ENCODE measurements around the gene ZDHHC3. TPM values are rescaled to one million over a fixed set of nuclear protein-coding genes. Genes with fewer than 3 reads are reported as not detected.
A peak's percentile ranks its signal among the peaks of the same experiment; 100 is the strongest.

The ZDHHC3 gene
- total RNA-seq, 5 donors from 2014 or later (not counting 1 experiment from before 2014, with no cell fraction given) = 38.8 to 53.9 (median 44.5) TPM

GRCh38 chr3:44918087-44918486, 57.9 kb downstream of the ZDHHC3 start:
- H3K4me1 Mint-ChIP-seq = no peaks in the 10 kb centered on the region
- ATAC-seq (replicated peaks in 1 of 4) (no peak), DNase-seq (no peak)
- H3K36me3 Mint-ChIP-seq = peaks cover 31% of the 10 kb centered on the region
- no CpG with 5 or more reads among the region's 12 CpGs for WGBS (ENCODE audit: insufficient coverage)
- no peaks in the 10 kb centered on the region for H3K4me1 ChIP-seq (ENCODE audit: control insufficient read depth in 1 of 2, extremely low read depth in 1 of 2, insufficient read depth in 2 of 2, low read length in 2 of 2)
- H3K9me3 Mint-ChIP-seq = no peaks in the 10 kb centered on the region
- H3K27ac Mint-ChIP-seq = no peak overlapping the region
- no peak overlapping the region for H3K4me3 Mint-ChIP-seq
- CTCF ChIA-PET = interaction anchor here in 1 of 2 donors (1.4 kb wide), 1 partner anchor 388 kb away, joined by 4 read pairs; no protein-coding TSS in a partner anchor
- no peaks in the 10 kb centered on the region for H3K27me3 ChIP-seq (replicated peaks in 1 of 2; ENCODE audit: control insufficient read depth in 2 of 2, extremely low read depth in 1 of 2, insufficient read depth in 2 of 2, low read length in 1 of 2)
- no peak overlapping the region for H3K27ac ChIP-seq (ENCODE audit: low read length)
- H3K27me3 Mint-ChIP-seq = no peaks in the 10 kb centered on the region
- peaks cover 7 to 23% of the 10 kb centered on the region in 2 donors for H3K36me3 ChIP-seq (ENCODE audit: control insufficient read depth in 2 of 2, extremely low read depth in 1 of 2, insufficient read depth in 1 of 2, low read length in 1 of 2)
- no peak overlapping the region for H3K4me3 ChIP-seq (ENCODE audit: control insufficient read depth in 1 of 2, extremely low read depth in 1 of 2, low read length in 1 of 2)
- POLR2A ChIA-PET = no interaction called here
- no peaks in the 10 kb centered on the region for H3K9me3 ChIP-seq

DNA sequence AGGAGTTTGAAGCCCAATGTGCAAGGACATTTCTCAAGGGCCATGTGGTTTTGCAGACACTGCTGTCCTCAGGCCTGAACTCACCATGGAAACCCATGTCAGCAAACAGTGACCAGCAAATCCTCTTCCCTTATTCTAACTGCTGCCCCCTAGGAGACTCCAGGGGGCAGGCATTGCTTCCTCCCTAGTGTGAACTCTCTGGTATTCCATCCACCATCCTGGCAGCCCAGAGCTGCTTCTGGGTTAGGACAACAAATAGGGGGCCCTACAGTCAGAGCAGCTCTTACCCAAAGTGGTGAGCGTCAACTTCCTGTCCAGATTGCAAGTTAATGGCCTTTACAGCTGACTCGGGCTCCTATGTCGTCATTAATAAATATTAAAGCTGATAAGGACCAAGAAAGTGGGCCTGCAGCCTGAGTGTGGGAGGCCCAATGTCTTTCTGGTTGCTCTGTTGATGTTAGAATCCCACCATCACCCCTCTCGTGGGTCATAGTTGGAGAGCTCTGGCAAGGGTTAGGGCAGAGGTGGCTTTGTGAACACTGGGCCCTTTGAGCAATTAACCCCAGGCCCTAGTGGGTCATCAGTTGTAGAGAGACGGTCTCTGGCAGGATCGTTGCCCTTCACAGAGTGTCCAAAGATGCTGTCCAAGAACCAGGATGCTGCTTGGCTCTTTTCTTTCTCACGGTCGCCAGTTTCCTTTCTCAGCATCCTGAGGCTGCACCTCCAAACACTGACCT, 60.1 kb downstream of the ZDHHC3 start:
- ATAC-seq (replicated peaks in 1 of 4) (no peak), DNase-seq (no peak)
- Mint-ChIP-seq H3K4me1 (no peaks in the 10 kb centered on the region), H3K27me3 (peaks cover 3 to 8% of the 10 kb centered on the region in 2 donors), H3K27ac (peak overlapping the region in 1 of 2 donors; percentile 52), H3K4me3 (no peak overlapping the region), H3K36me3 (peaks cover 14% of the 10 kb centered on the region), H3K9me3 (no peaks in the 10 kb centered on the region)
- no peak overlapping the region for H3K27ac ChIP-seq (ENCODE audit: low read length)
- ChIA-PET POLR2A (no interaction called here), CTCF (no interaction called here)
- no peak overlapping the region for H3K4me3 ChIP-seq (ENCODE audit: control insufficient read depth in 1 of 2, extremely low read depth in 1 of 2, low read length in 1 of 2)
- peaks cover 4 to 5% of the 10 kb centered on the region in 2 donors for H3K36me3 ChIP-seq (ENCODE audit: control insufficient read depth in 2 of 2, extremely low read depth in 1 of 2, insufficient read depth in 1 of 2, low read length in 1 of 2)
- H3K9me3 ChIP-seq = no peaks in the 10 kb centered on the region
- no peaks in the 10 kb centered on the region for H3K4me1 ChIP-seq (ENCODE audit: control insufficient read depth in 1 of 2, extremely low read depth in 1 of 2, insufficient read depth in 2 of 2, low read length in 2 of 2)
- 96% methylated on average over 5 of the region's 8 CpGs for WGBS (ENCODE audit: insufficient coverage)
- no peaks in the 10 kb centered on the region for H3K27me3 ChIP-seq (replicated peaks in 1 of 2; ENCODE audit: control insufficient read depth in 2 of 2, extremely low read depth in 1 of 2, insufficient read depth in 2 of 2, low read length in 1 of 2)

GRCh38 chr3:44914936-44915335, 61.0 kb downstream of the ZDHHC3 start:
- Mint-ChIP-seq H3K9me3 (peaks cover 0 to 4% (median 0%) of the 10 kb centered on the region in 3 donors), H3K4me1 (no peaks in the 10 kb centered on the region), H3K27me3 (peaks cover 12 to 13% of the 10 kb centered on the region in 2 donors), H3K36me3 (peaks cover 5% of the 10 kb centered on the region), H3K27ac (no peak overlapping the region), H3K4me3 (no peak overlapping the region)
- H3K27ac ChIP-seq (ENCODE audit: low read length) = no peak overlapping the region
- no peak overlapping the region for H3K4me3 ChIP-seq (ENCODE audit: control insufficient read depth in 1 of 2, extremely low read depth in 1 of 2, low read length in 1 of 2)
- no peaks in the 10 kb centered on the region for H3K4me1 ChIP-seq (ENCODE audit: control insufficient read depth in 1 of 2, extremely low read depth in 1 of 2, insufficient read depth in 2 of 2, low read length in 2 of 2)
- H3K36me3 ChIP-seq (ENCODE audit: control insufficient read depth in 2 of 2, extremely low read depth in 1 of 2, insufficient read depth in 1 of 2, low read length in 1 of 2) = peaks cover 4 to 5% of the 10 kb centered on the region in 2 donors
- ATAC-seq (replicated peaks in 1 of 4) = no peak
- WGBS (ENCODE audit: insufficient coverage) = no CpG with 5 or more reads among the region's 4 CpGs
- H3K27me3 ChIP-seq (replicated peaks in 1 of 2; ENCODE audit: control insufficient read depth in 2 of 2, extremely low read depth in 1 of 2, insufficient read depth in 2 of 2, low read length in 1 of 2) = peaks cover 0 to under 1% of the 10 kb centered on the region in 2 experiments
- H3K9me3 ChIP-seq = no peaks in the 10 kb centered on the region
- POLR2A ChIA-PET = no interaction called here
- CTCF ChIA-PET = interaction anchor here in 1 of 2 donors (0.6 to 1.8 kb wide), 2 partner anchors 382 to 384 kb away, joined by 4 to 10 read pairs; no protein-coding TSS in a partner anchor
- no peak for DNase-seq

DNA sequence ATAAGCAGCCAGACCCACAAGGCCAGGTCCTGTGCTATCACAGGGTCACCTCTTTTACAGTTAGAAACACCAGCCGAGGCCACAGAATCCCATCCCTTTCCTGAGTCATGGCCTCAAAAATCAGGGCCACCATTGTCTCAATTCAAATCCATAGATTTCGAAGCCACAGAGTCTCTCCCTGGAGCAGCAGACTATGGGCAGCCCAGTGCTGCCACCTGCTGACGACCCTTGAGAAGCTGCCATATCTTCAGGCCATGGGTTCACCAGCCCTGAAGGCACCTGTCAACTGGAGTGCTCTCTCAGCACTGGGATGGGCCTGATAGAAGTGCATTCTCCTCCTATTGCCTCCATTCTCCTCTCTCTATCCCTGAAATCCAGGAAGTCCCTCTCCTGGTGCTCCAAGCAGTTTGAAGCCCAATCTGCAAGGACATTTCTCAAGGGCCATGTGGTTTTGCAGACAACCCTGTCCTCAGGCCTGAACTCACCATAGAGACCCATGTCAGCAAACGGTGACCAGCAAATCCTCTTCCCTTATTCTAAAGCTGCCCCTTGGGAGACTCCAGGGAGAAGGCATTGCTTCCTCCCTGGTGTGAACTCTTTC, 62.0 kb downstream of the ZDHHC3 start:
- POLR2A ChIA-PET = interaction anchor here in 1 of 2 donors (0.6 kb wide), 1 partner anchor 122 kb away, joined by 3 read pairs; no protein-coding TSS in a partner anchor

GRCh38 chr3:44910693-44911092, 65.3 kb downstream of the ZDHHC3 start:
- no peaks in the 10 kb centered on the region for H3K36me3 ChIP-seq (ENCODE audit: control insufficient read depth in 2 of 2, extremely low read depth in 1 of 2, insufficient read depth in 1 of 2, low read length in 1 of 2)
- Mint-ChIP-seq H3K4me1 (no peaks in the 10 kb centered on the region), H3K4me3 (no peak overlapping the region), H3K36me3 (no peaks in the 10 kb centered on the region), H3K27ac (no peak overlapping the region), H3K9me3 (peaks cover 0 to 4% (median 2%) of the 10 kb centered on the region in 3 donors), H3K27me3 (peaks cover 24 to 26% of the 10 kb centered on the region in 2 donors)
- H3K27ac ChIP-seq (ENCODE audit: low read length) = no peak overlapping the region
- no CpG with 5 or more reads among the region's 3 CpGs for WGBS (ENCODE audit: insufficient coverage)
- DNase-seq = no peak
- H3K9me3 ChIP-seq = no peaks in the 10 kb centered on the region
- POLR2A ChIA-PET = no interaction called here
- H3K27me3 ChIP-seq (replicated peaks in 1 of 2; ENCODE audit: control insufficient read depth in 2 of 2, extremely low read depth in 1 of 2, insufficient read depth in 2 of 2, low read length in 1 of 2) = peaks cover 5 to 7% of the 10 kb centered on the region in 2 experiments
- CTCF ChIA-PET = no interaction called here
- ATAC-seq (replicated peaks in 1 of 4) = no peak
- no peaks in the 10 kb centered on the region for H3K4me1 ChIP-seq (ENCODE audit: control insufficient read depth in 1 of 2, extremely low read depth in 1 of 2, insufficient read depth in 2 of 2, low read length in 2 of 2)
- no peak overlapping the region for H3K4me3 ChIP-seq (ENCODE audit: control insufficient read depth in 1 of 2, extremely low read depth in 1 of 2, low read length in 1 of 2)

More for the DNA sequence above, 62.0 kb downstream of the ZDHHC3 start:
- peak; percentile 14 to 80 (median 53) for DNase-seq
- H3K4me3 ChIP-seq (ENCODE audit: control insufficient read depth in 1 of 2, extremely low read depth in 1 of 2, low read length in 1 of 2) = no peak overlapping the region
- Mint-ChIP-seq H3K36me3 (peaks cover 5% of the 10 kb centered on the region), H3K27me3 (peaks cover 17 to 20% of the 10 kb centered on the region in 2 donors), H3K4me3 (no peak overlapping the region), H3K4me1 (no peaks in the 10 kb centered on the region), H3K27ac (no peak overlapping the region), H3K9me3 (peaks cover 0 to 4% (median under 1%) of the 10 kb centered on the region in 3 donors)
- H3K9me3 ChIP-seq = no peaks in the 10 kb centered on the region
- no peak overlapping the region for H3K27ac ChIP-seq (ENCODE audit: low read length)
- peak; percentile 68 to 79 (median 72) for ATAC-seq (replicated peaks in 1 of 4)
- CTCF ChIA-PET = interaction anchor here (0.9 to 2.3 kb wide), 3 partner anchors 380 to 386 kb away, joined by 4 to 12 read pairs (median 10); no protein-coding TSS in a partner anchor
- WGBS (ENCODE audit: insufficient coverage) = 24% methylated on average over 3 of the region's 4 CpGs
- H3K4me1 ChIP-seq (ENCODE audit: control insufficient read depth in 1 of 2, extremely low read depth in 1 of 2, insufficient read depth in 2 of 2, low read length in 2 of 2) = no peaks in the 10 kb centered on the region
- H3K36me3 ChIP-seq (ENCODE audit: control insufficient read depth in 2 of 2, extremely low read depth in 1 of 2, insufficient read depth in 1 of 2, low read length in 1 of 2) = peaks cover 4 to 5% of the 10 kb centered on the region in 2 donors
- H3K27me3 ChIP-seq (replicated peaks in 1 of 2; ENCODE audit: control insufficient read depth in 2 of 2, extremely low read depth in 1 of 2, insufficient read depth in 2 of 2, low read length in 1 of 2) = peaks cover under 1 to 3% of the 10 kb centered on the region in 2 experiments

DNA sequence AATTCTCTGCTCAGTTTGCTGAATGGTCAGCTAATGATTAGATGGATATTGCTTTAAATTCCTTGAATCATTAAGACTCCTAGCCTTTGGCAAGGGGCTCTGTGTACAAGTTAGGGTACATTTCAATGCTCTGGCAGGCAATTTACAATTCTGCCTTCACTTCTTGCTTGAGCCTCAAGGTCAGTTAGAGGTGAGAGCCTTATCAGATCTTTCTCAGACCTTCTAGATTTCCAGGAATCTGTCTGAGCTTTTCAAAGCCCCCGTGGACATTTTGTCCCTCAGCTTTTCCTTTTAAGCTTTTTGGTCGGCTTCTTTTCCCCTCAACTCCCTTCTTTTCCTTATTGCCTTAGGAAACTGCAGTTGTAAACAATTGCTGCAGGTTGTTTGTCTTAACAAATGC, 66.9 kb downstream of the ZDHHC3 start:
- H3K36me3 ChIP-seq (ENCODE audit: control insufficient read depth in 2 of 2, extremely low read depth in 1 of 2, insufficient read depth in 1 of 2, low read length in 1 of 2) = no peaks in the 10 kb centered on the region
- H3K4me3 ChIP-seq (ENCODE audit: control insufficient read depth in 1 of 2, extremely low read depth in 1 of 2, low read length in 1 of 2) = no peak overlapping the region
- H3K9me3 ChIP-seq = no peaks in the 10 kb centered on the region
- Mint-ChIP-seq H3K27me3 (peaks cover 24 to 26% of the 10 kb centered on the region in 2 donors), H3K4me3 (no peak overlapping the region), H3K36me3 (no peaks in the 10 kb centered on the region), H3K9me3 (peaks cover 0 to 4% (median 2%) of the 10 kb centered on the region in 3 donors), H3K4me1 (no peaks in the 10 kb centered on the region), H3K27ac (no peak overlapping the region)
- ATAC-seq (replicated peaks in 1 of 4) (no peak), DNase-seq (no peak)
- ChIA-PET POLR2A (no interaction called here), CTCF (interaction anchor here in 1 of 2 donors (1.2 kb wide), 1 partner anchor 376 kb away, joined by 3 read pairs; no protein-coding TSS in a partner anchor)
- no peaks in the 10 kb centered on the region for H3K4me1 ChIP-seq (ENCODE audit: control insufficient read depth in 1 of 2, extremely low read depth in 1 of 2, insufficient read depth in 2 of 2, low read length in 2 of 2)
- peaks cover 5 to 9% of the 10 kb centered on the region in 2 experiments for H3K27me3 ChIP-seq (replicated peaks in 1 of 2; ENCODE audit: control insufficient read depth in 2 of 2, extremely low read depth in 1 of 2, insufficient read depth in 2 of 2, low read length in 1 of 2)
- H3K27ac ChIP-seq (ENCODE audit: low read length) = no peak overlapping the region
- WGBS (ENCODE audit: insufficient coverage) = no CpG with 5 or more reads among the region's 2 CpGs

Measured in T-cell (primary cell).